Suprapubic skin (tissue), 3 donors: ENCODE data around the gene OSBP2.

Experiments
- POLR2A ChIP-seq, 2 donors: fragments of 450-650 bp; IDR thresholded peaks; one replicate each; pipeline ENCODE4 v1.6.1; 2017; ENCODE audit warnings: antibody characterized with exemption in 2 of 2, mild to moderate bottlenecking in 2 of 2, moderate library complexity in 2 of 2
- TF ChIP-seq, protein P1 (sequence below), 2 donors: fragments of 200-600 bp in 1 of 2; fragments of 450-650 bp in 1 of 2; sonication (generic) in 1 of 2; IDR thresholded peaks; one replicate each; pipeline ENCODE4 v1.5.1; 2016 to 2019; ENCODE audit warnings: antibody characterized with exemption in 2 of 2, mild to moderate bottlenecking in 1 of 2, moderate library complexity in 1 of 2

DNA sequence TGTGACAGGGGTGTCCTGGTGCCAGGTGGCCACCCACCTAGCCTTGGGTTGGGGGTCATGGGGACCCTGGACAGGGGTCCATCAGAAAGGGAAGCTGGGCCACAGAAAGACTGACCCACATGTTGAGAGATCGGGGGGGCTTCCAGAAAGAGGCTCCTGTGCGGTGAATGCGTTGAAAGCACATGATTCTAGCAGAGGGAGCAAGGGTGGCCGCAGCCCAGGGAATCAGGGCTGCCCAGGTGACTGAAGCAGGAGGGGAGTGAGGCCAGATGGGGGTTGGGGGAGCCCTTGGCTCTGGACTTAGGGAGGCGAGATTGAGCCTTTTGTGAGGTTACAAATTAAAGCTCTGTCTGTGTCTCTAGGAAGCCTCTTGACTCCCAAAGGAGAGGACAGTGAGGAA, 193.2 kb downstream of the OSBP2 start:
- TF ChIP-seq, protein P1, sequence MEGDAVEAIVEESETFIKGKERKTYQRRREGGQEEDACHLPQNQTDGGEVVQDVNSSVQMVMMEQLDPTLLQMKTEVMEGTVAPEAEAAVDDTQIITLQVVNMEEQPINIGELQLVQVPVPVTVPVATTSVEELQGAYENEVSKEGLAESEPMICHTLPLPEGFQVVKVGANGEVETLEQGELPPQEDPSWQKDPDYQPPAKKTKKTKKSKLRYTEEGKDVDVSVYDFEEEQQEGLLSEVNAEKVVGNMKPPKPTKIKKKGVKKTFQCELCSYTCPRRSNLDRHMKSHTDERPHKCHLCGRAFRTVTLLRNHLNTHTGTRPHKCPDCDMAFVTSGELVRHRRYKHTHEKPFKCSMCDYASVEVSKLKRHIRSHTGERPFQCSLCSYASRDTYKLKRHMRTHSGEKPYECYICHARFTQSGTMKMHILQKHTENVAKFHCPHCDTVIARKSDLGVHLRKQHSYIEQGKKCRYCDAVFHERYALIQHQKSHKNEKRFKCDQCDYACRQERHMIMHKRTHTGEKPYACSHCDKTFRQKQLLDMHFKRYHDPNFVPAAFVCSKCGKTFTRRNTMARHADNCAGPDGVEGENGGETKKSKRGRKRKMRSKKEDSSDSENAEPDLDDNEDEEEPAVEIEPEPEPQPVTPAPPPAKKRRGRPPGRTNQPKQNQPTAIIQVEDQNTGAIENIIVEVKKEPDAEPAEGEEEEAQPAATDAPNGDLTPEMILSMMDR (IDR thresholded peaks at IDR 0.05): no peak
- no peak for TF ChIP-seq POLR2A (IDR thresholded peaks at IDR 0.05)
